ENCODE results near the gene TECRL. TPM values are rescaled to one million over a fixed set of nuclear protein-coding genes. Genes with fewer than 3 reads are reported as not detected.

The TECRL gene
- total RNA-seq, 1 experiment from 2014 or later: not detected

DNA sequence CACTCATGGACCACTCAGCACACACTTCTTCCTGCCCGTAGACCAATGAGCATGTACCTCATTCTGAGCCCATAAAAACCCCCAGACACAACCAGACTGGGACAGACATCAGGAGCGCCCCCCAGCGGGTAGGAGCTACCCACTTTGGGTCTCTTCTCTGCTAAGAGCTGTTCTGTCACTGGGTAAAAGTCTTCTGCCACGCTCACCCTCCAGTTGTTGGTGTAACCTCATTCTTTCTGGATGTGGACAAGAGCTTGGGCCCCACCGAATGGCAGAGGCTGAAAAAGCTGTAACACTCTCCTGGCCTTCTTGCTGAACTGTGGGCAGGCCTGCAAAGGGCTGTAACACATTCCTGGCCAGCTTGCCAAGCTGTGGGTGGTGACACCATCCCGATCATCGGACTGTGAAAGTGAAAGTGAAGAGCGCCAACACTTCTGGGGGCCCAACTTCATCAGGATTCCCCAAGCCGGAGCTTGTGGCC, 137.6 kb downstream of the TECRL start (continued):
- TF ChIP-seq, protein P1, sequence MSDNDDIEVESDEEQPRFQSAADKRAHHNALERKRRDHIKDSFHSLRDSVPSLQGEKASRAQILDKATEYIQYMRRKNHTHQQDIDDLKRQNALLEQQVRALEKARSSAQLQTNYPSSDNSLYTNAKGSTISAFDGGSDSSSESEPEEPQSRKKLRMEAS (IDR thresholded peaks at IDR 0.05): no peak
- TF ChIP-seq SP1 (IDR thresholded peaks at IDR 0.05; ENCODE audit: low read depth) (no peak), CEBPB (IDR thresholded peaks at IDR 0.05; ENCODE audit: low read depth) (no peak), SIN3A (IDR thresholded peaks at IDR 0.05; ENCODE audit: low read depth) (no peak)

DNA sequence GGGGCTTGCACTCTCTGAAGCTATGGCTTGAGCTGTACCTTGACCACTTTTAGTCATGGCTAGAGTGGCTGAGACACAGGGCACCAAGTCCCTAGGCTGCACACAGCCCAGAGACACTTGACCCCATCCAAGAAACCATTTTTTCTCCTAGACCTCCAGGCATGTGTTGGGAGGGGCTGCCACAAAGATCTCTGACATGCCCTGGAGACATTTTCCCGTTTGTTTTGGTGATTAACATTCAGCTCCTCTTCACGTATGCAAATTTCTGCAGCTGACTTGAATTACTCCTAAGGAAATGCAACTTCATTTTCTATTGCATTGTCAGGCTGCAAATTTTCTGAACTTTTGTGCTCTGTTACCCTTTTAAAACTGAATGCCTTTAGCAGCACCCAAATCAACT, 142.6 kb downstream of the TECRL start:
- no peaks in the 10 kb centered on the region for H3K9me2 ChIP-seq (ENCODE audit: insufficient read depth)
- no peak overlapping the region for H3K27ac ChIP-seq (ENCODE audit: low read depth, low read length)
- intact Hi-C loops (cut with micrococcal nuclease): no loop called here
- H2AFZ ChIP-seq (ENCODE audit: low read depth, low read length, poor library complexity, severe bottlenecking): no peak overlapping the region
- no TSS peak for BruUV-seq (replicated peaks)
- no peak for ATAC-seq
- H3K4me2 ChIP-seq (ENCODE audit: low read length): no peak overlapping the region
- no peaks in the 10 kb centered on the region for H4K20me1 ChIP-seq (ENCODE audit: insufficient read depth)
- no peaks in the 10 kb centered on the region for H3K4me1 ChIP-seq (ENCODE audit: control insufficient read depth in 1 of 2, insufficient read depth in 2 of 2, low read length in 2 of 2)
- POLR2A ChIA-PET: no interaction called here
- no peak overlapping the region for H3K9ac ChIP-seq (ENCODE audit: low read length)
- H3K36me3 ChIP-seq (ENCODE audit: control insufficient read depth in 1 of 2, insufficient read depth in 2 of 2, low read length in 2 of 2): no peaks in the 10 kb centered on the region
- RAD21 ChIA-PET (ENCODE audit: low non-redundant PET in 1 of 2, low total read pairs in 2 of 2, uncharacterized antibody in 2 of 2, unreplicated experiment in 2 of 2): no interaction called here
- no peaks in the 10 kb centered on the region for H3K79me2 ChIP-seq (ENCODE audit: insufficient read depth, low read length)
- no peaks in the 10 kb centered on the region for H3K27me3 ChIP-seq (ENCODE audit: insufficient read depth, low read length)
- CTCF ChIA-PET: no interaction called here
- no peak overlapping the region for H3K4me3 ChIP-seq (replicated peaks in 1 of 2; ENCODE audit: low read depth in 1 of 2, low read length in 2 of 2)
- DNase-seq (ENCODE audit: low read depth, low spot score): no peak
- no peak for TF ChIP-seq ELF1 (IDR thresholded peaks at IDR 0.05; ENCODE audit: borderline replicate concordance, low read depth)
- no peak for TF ChIP-seq EZH2 (IDR thresholded peaks at IDR 0.05)
- TF ChIP-seq, protein P2, sequence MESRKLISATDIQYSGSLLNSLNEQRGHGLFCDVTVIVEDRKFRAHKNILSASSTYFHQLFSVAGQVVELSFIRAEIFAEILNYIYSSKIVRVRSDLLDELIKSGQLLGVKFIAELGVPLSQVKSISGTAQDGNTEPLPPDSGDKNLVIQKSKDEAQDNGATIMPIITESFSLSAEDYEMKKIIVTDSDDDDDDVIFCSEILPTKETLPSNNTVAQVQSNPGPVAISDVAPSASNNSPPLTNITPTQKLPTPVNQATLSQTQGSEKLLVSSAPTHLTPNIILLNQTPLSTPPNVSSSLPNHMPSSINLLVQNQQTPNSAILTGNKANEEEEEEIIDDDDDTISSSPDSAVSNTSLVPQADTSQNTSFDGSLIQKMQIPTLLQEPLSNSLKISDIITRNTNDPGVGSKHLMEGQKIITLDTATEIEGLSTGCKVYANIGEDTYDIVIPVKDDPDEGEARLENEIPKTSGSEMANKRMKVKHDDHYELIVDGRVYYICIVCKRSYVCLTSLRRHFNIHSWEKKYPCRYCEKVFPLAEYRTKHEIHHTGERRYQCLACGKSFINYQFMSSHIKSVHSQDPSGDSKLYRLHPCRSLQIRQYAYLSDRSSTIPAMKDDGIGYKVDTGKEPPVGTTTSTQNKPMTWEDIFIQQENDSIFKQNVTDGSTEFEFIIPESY (IDR thresholded peaks at IDR 0.05; ENCODE audit: extremely low read depth, insufficient replicate concordance, low read length): no peak
- no peak for TF ChIP-seq YY1 (IDR thresholded peaks at IDR 0.05; ENCODE audit: extremely low read depth, insufficient replicate concordance, low read depth, low read length)
- no peak for TF ChIP-seq ZFX (IDR thresholded peaks at IDR 0.05)
- no peak for TF ChIP-seq EZH2phosphoT487 (IDR thresholded peaks at IDR 0.05; ENCODE audit: borderline replicate concordance)
- TF ChIP-seq SRF (IDR thresholded peaks at IDR 0.05; ENCODE audit: low read depth): no peak
- no peak for TF ChIP-seq SP1 (IDR thresholded peaks at IDR 0.05; ENCODE audit: low read depth)
- TF ChIP-seq SIN3A (IDR thresholded peaks at IDR 0.05; ENCODE audit: low read depth): no peak
- TF ChIP-seq CEBPB (IDR thresholded peaks at IDR 0.05; ENCODE audit: low read depth): no peak
- no peak for TF ChIP-seq CBX3 (IDR thresholded peaks at IDR 0.05; ENCODE audit: low read depth)
- TF ChIP-seq RAD21 (IDR thresholded peaks at IDR 0.05; ENCODE audit: low read depth): no peak
- TF ChIP-seq POLR2A (IDR thresholded peaks at IDR 0.05; ENCODE audit: borderline replicate concordance, extremely low read depth, insufficient read depth, insufficient read length): no peak
- TF ChIP-seq, protein P3, sequence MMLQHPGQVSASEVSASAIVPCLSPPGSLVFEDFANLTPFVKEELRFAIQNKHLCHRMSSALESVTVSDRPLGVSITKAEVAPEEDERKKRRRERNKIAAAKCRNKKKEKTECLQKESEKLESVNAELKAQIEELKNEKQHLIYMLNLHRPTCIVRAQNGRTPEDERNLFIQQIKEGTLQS (IDR thresholded peaks at IDR 0.05): no peak
- TF ChIP-seq TCF7L2 (IDR thresholded peaks at IDR 0.05; ENCODE audit: borderline replicate concordance, extremely low read depth, insufficient read depth, insufficient read length): no peak
- peaks cover under 1 to 13% of the 10 kb centered on the region in 2 experiments; a peak in 2 of 4 replicates for H3K9me3 ChIP-seq (ENCODE audit: control insufficient read depth in 1 of 2, insufficient read depth in 1 of 2, low read depth in 1 of 2, low read length in 2 of 2)

Data from HCT116 (cell line).